ENCODE measurements around the gene ZNF30. TPM values are rescaled to one million over a fixed set of nuclear protein-coding genes. Genes with fewer than 3 reads are reported as not detected.
"Not testable (repeated sequence)": the region's sequence is repeated elsewhere in the genome, so short reads cannot be mapped to it uniquely, and the experiment has no call there.

Gene ZNF30
- total and polyA plus RNA-seq, 4 donors = 1.9 to 10.9 (median 2.9) TPM

DNA sequence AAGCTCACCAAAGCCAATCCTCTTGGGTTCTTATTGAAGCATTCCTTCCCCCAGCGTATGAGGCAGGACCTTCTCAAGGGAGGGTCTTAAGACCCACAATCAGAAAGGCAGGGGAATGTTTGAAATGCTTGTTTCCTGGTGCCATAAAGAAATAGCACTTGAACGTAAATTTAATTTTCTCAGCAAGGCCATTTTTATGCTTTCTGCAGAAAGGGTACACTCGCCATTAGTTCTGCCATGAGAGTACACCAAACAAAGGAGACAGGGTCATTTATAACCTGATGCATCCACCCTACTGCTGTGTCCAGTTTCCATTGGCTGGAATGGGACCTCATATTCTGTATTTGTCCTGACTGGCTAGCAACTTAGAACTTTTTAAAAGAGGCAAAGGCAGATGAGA, 9.6 kb upstream of the ZNF30 start:
- ATAC-seq (ENCODE audit: low FRiP score); H3K4me3 ChIP-seq (ENCODE audit: low read length in 2 of 2); H3K9me3 ChIP-seq (ENCODE audit: control insufficient read depth, low read length); intact Hi-C loops (cut with DNase I); H3K36me3 ChIP-seq (ENCODE audit: control insufficient read depth in 1 of 2, insufficient read depth in 2 of 2, low read length in 1 of 2); H3K27ac ChIP-seq (ENCODE audit: low read depth in 1 of 2, low read length in 2 of 2); H3K4me1 ChIP-seq (ENCODE audit: control insufficient read depth in 1 of 2, insufficient read depth in 2 of 2, low read length in 2 of 2); DNase-seq; H3K27me3 ChIP-seq (ENCODE audit: control insufficient read depth in 1 of 2, insufficient read depth in 2 of 2, low read length in 1 of 2): not testable (repeated sequence)
- 81% methylated on average over 3 of the region's 3 CpGs for WGBS, 2 donors

DNA sequence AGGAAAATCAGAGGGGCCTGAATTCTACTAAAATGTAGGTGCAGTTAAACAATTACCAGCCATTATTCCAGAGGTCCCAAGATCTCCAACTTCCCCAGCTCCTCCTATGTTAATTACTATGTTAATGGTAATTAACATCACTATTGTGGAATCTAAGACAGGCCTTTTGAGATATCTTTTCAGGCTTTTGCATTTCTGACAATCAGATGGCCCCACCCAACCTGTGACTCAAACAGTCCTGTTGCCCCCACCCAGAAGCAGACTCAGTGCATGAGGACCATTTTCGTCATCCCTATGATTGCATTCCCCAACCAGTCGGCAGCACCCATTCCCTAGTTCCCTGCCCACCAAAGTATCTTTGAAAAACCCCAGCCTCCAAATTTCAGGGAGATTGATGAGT, 8.5 kb upstream of the ZNF30 start:
- ATAC-seq (ENCODE audit: low FRiP score) = no peak
- Histone ChIP-seq H3K27ac (ENCODE audit: low read depth in 1 of 2, low read length in 2 of 2) (no peak overlapping the region), H3K36me3 (ENCODE audit: control insufficient read depth in 1 of 2, insufficient read depth in 2 of 2, low read length in 1 of 2) (no peaks in the 10 kb centered on the region), H3K4me3 (ENCODE audit: low read length in 2 of 2) (no peak overlapping the region), H3K4me1 (ENCODE audit: control insufficient read depth in 1 of 2, insufficient read depth in 2 of 2, low read length in 2 of 2) (no peaks in the 10 kb centered on the region), H3K9me3 (ENCODE audit: control insufficient read depth, low read length) (peaks cover 9% of the 10 kb centered on the region), H3K27me3 (ENCODE audit: control insufficient read depth in 1 of 2, insufficient read depth in 2 of 2, low read length in 1 of 2) (no peaks in the 10 kb centered on the region)
- DNase-seq = no peak
- intact Hi-C loops (cut with DNase I) = no loop called here
- 77% methylated on average over 2 of the region's 2 CpGs for WGBS, 2 donors

DNA sequence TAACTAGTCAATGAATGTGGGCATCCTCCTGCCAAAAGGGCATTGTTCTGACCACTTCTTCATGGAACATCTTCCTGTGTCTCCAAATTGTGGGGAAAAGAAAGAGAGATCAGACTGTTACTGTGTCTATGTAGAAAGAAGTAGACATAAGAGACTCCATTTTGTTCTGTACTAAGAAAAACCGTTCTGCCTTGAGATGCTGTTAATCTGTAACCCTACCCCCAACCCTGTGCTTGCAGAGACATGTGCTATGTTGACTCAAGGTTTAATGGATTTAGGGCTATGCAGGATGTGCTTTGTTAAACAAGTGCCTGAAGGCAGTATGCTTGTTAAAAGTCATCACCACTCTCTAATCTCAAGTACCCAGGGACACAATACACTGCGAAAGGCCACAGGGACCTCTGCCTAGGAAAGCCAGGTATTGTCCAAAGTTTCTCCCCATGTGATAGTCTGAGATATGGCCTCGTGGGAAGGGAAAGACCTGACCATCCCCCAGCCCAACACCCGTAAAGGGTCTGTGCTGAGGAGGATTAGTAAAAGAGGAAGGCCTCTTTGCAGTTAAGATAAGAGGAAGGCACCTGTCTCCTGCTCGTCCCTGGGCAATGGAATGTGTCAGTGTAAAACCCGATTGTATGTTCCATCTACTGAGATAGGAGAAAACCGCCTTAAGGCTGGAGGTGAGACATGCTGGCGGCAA, 6.5 kb upstream of the ZNF30 start:
- DNase-seq; intact Hi-C loops (cut with DNase I); ATAC-seq (ENCODE audit: low FRiP score); H3K27me3 ChIP-seq (ENCODE audit: control insufficient read depth in 1 of 2, insufficient read depth in 2 of 2, low read length in 1 of 2); H3K36me3 ChIP-seq (ENCODE audit: control insufficient read depth in 1 of 2, insufficient read depth in 2 of 2, low read length in 1 of 2); H3K27ac ChIP-seq (ENCODE audit: low read depth in 1 of 2, low read length in 2 of 2); H3K4me1 ChIP-seq (ENCODE audit: control insufficient read depth in 1 of 2, insufficient read depth in 2 of 2, low read length in 2 of 2); H3K4me3 ChIP-seq (ENCODE audit: low read length in 2 of 2); H3K9me3 ChIP-seq (ENCODE audit: control insufficient read depth, low read length): not testable (repeated sequence)
- 70 to 78% methylated on average over 8 of the region's 8 CpGs for WGBS, 2 donors

DNA sequence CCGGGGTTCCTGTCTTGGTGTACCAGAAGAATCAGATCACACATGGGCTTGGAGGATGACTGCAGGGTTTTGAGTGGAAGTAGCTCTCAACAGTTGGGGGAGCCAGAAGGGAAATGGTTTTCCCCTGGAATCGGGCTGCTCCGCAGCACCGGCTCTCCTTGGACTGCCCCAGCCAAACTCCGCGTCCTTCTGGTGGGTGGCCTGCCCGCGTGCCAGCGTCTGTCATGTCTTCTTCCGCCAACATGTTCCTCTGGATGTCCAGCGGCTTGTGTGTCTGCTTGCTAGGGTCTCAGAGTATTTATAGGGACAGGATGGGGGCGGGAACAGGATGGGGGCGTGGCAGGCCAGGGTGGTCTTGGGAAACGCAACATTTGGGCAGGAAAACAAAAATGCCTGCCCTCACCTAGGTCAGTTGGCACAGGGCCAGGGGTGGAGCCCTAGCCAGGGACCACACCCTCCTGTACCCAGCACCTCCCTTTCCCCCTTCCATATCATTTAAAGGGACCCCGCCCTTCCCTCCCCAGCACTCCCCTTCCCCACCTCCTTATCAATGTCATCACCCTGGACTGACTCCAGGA, 1.3 kb upstream of the ZNF30 start:
- Histone ChIP-seq H3K27me3 (ENCODE audit: control insufficient read depth in 1 of 2, insufficient read depth in 2 of 2, low read length in 1 of 2) (no peaks in the 10 kb centered on the region), H3K4me3 (ENCODE audit: low read length in 2 of 2) (no peak overlapping the region), H3K9me3 (ENCODE audit: control insufficient read depth, low read length) (no peaks in the 10 kb centered on the region), H3K4me1 (ENCODE audit: control insufficient read depth in 1 of 2, insufficient read depth in 2 of 2, low read length in 2 of 2) (no peaks in the 10 kb centered on the region), H3K27ac (ENCODE audit: low read depth in 1 of 2, low read length in 2 of 2) (no peak overlapping the region), H3K36me3 (ENCODE audit: control insufficient read depth in 1 of 2, insufficient read depth in 2 of 2, low read length in 1 of 2) (no peaks in the 10 kb centered on the region)
- WGBS, 2 donors = 87 to 90% methylated on average over 15 of the region's 15 CpGs
- ATAC-seq (ENCODE audit: low FRiP score) = no peak
- intact Hi-C loops (cut with DNase I) = no loop called here
- DNase-seq = peak in 1 of 2 donors; percentile 75

DNA sequence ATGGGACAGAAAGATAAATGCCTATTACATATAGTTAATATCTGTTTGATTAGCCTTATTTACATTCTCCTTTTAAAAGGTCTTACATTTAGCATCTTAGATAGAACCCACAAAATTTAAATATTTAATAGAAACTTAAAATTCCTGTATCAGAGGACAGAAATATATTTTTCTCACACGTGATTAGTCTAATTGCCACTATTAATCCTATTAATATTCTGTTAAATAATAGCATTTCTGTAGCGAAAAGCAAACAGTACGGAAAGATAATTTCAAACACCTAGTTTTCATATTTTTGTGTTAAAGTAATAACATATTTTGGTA, 380 bp upstream of the ZNF30 start:
- intact Hi-C loops (cut with DNase I) = no loop called here

DNA sequence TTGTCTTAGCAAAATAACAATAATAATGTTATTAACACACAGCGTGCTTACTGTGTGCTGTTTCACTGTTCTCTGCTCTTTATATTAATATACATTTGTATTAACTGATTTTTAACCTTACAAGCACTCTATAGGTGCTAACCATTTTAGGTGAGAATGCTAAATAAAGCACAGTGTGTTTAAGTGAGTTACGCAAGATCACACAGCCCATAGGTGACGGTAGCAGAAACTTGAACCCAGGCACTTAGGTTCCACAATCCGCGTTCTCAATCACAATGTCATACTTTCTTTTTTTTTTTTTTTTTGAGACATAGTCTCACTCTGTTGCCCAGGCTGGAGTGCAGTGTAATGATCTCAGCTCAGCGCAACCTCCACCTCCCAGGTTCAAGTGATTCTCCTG, 5.8 kb downstream of the ZNF30 start:
- intact Hi-C loops (cut with DNase I) = no loop called here
- H3K36me3 ChIP-seq (ENCODE audit: control insufficient read depth in 1 of 2, insufficient read depth in 2 of 2, low read length in 1 of 2) = peaks cover 3 to 4% of the 10 kb centered on the region in 2 donors
- ATAC-seq (ENCODE audit: low FRiP score) (no peak), DNase-seq (no peak)
- H3K4me1 ChIP-seq (ENCODE audit: control insufficient read depth in 1 of 2, insufficient read depth in 2 of 2, low read length in 2 of 2) = no peaks in the 10 kb centered on the region
- no peaks in the 10 kb centered on the region for H3K27me3 ChIP-seq (ENCODE audit: control insufficient read depth in 1 of 2, insufficient read depth in 2 of 2, low read length in 1 of 2)
- no peak overlapping the region for H3K27ac ChIP-seq (ENCODE audit: low read depth in 1 of 2, low read length in 2 of 2)
- WGBS, 2 donors = 96 to 97% methylated on average over 6 of the region's 6 CpGs
- H3K9me3 ChIP-seq (ENCODE audit: control insufficient read depth, low read length) = no peaks in the 10 kb centered on the region
- H3K4me3 ChIP-seq (ENCODE audit: low read length in 2 of 2) = no peak overlapping the region

More for the DNA sequence above, 380 bp upstream of the ZNF30 start:
- no peak for ATAC-seq (ENCODE audit: low FRiP score)
- no peaks in the 10 kb centered on the region for H3K36me3 ChIP-seq (ENCODE audit: control insufficient read depth in 1 of 2, insufficient read depth in 2 of 2, low read length in 1 of 2)
- WGBS, 2 donors = 69 to 74% methylated on average over 3 of the region's 3 CpGs
- no peaks in the 10 kb centered on the region for H3K27me3 ChIP-seq (ENCODE audit: control insufficient read depth in 1 of 2, insufficient read depth in 2 of 2, low read length in 1 of 2)
- no peak overlapping the region for H3K4me3 ChIP-seq (ENCODE audit: low read length in 2 of 2)
- DNase-seq = no peak
- H3K9me3 ChIP-seq (ENCODE audit: control insufficient read depth, low read length) = no peaks in the 10 kb centered on the region
- H3K27ac ChIP-seq (ENCODE audit: low read depth in 1 of 2, low read length in 2 of 2) = no peak overlapping the region
- H3K4me1 ChIP-seq (ENCODE audit: control insufficient read depth in 1 of 2, insufficient read depth in 2 of 2, low read length in 2 of 2) = no peaks in the 10 kb centered on the region

DNA sequence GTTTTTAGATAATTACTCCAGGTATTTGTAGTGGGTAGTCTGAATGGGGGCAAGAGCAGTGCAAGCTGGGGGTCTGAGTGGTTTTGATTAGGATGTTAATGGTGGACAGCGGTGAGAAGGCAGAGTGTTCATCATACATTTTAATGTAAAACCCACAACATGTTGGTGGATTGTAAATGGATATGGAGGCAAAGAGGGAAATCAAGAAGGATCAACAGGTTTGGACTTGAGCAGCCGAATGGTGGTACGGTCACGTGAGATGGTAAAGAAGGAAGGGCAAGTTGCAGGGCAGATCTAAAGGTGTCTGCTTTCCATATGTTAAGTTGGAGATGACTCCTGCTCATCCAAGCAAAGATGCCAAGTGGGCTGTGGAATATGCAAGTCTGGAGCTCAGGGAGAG, 9.5 kb downstream of the ZNF30 start:
- H3K36me3 ChIP-seq (ENCODE audit: control insufficient read depth in 1 of 2, insufficient read depth in 2 of 2, low read length in 1 of 2) = peaks cover 3 to 4% of the 10 kb centered on the region in 2 donors

DNA sequence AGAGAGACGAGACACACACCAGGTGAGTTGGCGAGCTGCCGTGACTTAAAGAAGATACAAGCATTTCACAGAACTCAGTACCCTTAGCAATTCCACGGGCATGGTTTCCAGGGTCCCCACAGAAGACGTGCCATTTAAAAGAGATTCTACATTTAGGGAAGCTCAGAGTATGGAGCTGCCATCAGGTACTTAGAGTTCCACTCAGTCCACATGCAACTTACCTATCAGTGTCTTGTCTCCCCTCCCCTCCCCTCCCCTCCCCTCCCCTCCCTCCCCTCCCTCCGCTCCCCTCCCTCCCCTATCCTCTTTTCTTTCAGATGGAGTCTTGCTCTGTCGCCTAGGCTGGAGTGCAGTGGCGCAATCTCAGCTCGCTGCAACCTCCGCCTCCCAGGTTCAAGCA, 12.2 kb downstream of the ZNF30 start:
- no peak overlapping the region for H3K4me3 ChIP-seq (ENCODE audit: low read length in 2 of 2)
- ATAC-seq (ENCODE audit: low FRiP score) (no peak), DNase-seq (no peak)
- peaks cover 0 to 10% of the 10 kb centered on the region in 2 donors for H3K36me3 ChIP-seq (ENCODE audit: control insufficient read depth in 1 of 2, insufficient read depth in 2 of 2, low read length in 1 of 2)
- H3K27ac ChIP-seq (ENCODE audit: low read depth in 1 of 2, low read length in 2 of 2) = no peak overlapping the region
- intact Hi-C loops (cut with DNase I) = no loop called here
- no peaks in the 10 kb centered on the region for H3K27me3 ChIP-seq (ENCODE audit: control insufficient read depth in 1 of 2, insufficient read depth in 2 of 2, low read length in 1 of 2)
- 78 to 91% methylated on average over 7 to 9 of the region's 10 CpGs for WGBS, 2 donors
- H3K4me1 ChIP-seq (ENCODE audit: control insufficient read depth in 1 of 2, insufficient read depth in 2 of 2, low read length in 2 of 2) = no peaks in the 10 kb centered on the region
- peaks cover 6% of the 10 kb centered on the region for H3K9me3 ChIP-seq (ENCODE audit: control insufficient read depth, low read length)

More for the DNA sequence above, 9.5 kb downstream of the ZNF30 start:
- H3K4me3 ChIP-seq (ENCODE audit: low read length in 2 of 2) = no peak overlapping the region
- 96 to 98% methylated on average over 4 of the region's 4 CpGs for WGBS, 2 donors
- no peak overlapping the region for H3K27ac ChIP-seq (ENCODE audit: low read depth in 1 of 2, low read length in 2 of 2)
- H3K9me3 ChIP-seq (ENCODE audit: control insufficient read depth, low read length) = no peaks in the 10 kb centered on the region
- H3K27me3 ChIP-seq (ENCODE audit: control insufficient read depth in 1 of 2, insufficient read depth in 2 of 2, low read length in 1 of 2) = no peaks in the 10 kb centered on the region
- DNase-seq = no peak
- ATAC-seq (ENCODE audit: low FRiP score) = no peak
- no peaks in the 10 kb centered on the region for H3K4me1 ChIP-seq (ENCODE audit: control insufficient read depth in 1 of 2, insufficient read depth in 2 of 2, low read length in 2 of 2)
- intact Hi-C loops (cut with DNase I) = no loop called here

DNA sequence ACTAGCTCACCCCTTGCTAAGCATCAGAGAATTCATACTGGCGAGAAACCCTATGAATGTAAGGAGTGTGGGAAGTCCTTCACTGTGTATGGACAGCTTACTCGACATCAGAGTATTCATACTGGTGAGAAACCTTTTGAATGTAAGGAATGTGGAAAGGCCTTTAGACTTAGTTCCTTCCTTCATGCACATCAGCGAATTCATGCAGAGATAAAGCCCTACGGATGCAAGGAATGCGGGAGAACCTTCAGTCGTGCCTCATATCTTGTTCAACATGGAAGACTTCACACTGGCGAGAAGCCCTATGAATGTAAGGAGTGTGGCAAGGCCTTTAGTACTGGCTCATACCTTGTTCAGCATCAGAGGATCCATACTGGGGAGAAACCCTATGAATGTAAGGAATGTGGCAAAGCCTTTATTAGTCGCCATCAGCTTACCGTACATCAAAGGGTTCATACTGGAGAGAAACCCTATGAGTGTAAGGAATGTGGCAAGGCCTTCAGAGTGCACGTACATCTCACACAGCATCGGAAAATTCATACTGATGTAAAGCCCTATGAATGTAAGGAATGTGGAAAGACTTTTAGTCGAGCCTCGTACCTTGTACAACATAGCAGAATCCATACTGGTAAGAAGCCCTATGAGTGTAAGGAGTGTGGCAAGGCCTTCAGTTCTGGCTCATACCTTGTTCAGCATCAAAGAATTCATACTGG, 17.3 kb downstream of the ZNF30 start:
- Histone ChIP-seq H3K27ac (ENCODE audit: low read depth in 1 of 2, low read length in 2 of 2) (no peak overlapping the region), H3K27me3 (ENCODE audit: control insufficient read depth in 1 of 2, insufficient read depth in 2 of 2, low read length in 1 of 2) (no peaks in the 10 kb centered on the region), H3K4me3 (ENCODE audit: low read length in 2 of 2) (no peak overlapping the region), H3K9me3 (ENCODE audit: control insufficient read depth, low read length) (peaks cover 10% of the 10 kb centered on the region), H3K36me3 (ENCODE audit: control insufficient read depth in 1 of 2, insufficient read depth in 2 of 2, low read length in 1 of 2) (peaks cover 7 to 15% of the 10 kb centered on the region in 2 donors), H3K4me1 (ENCODE audit: control insufficient read depth in 1 of 2, insufficient read depth in 2 of 2, low read length in 2 of 2) (no peaks in the 10 kb centered on the region)
- DNase-seq = no peak
- intact Hi-C loops (cut with DNase I) = no loop called here
- ATAC-seq (ENCODE audit: low FRiP score) = no peak
- 92 to 96% methylated on average over 13 of the region's 13 CpGs for WGBS, 2 donors
